K562 (cell line): ENCODE measurements around the gene AIMP2. TPM values are rescaled to one million over a fixed set of nuclear protein-coding genes. Genes with fewer than 3 reads are reported as not detected.
A peak's percentile ranks its signal among the peaks of the same experiment; 100 is the strongest.

Experiments
- ATF1 ChIP-seq, 2 experiments: fragments of 450-650 bp in 1 of 2; IDR thresholded peaks; 2 replicates each; pipeline ENCODE4 v1.6.1; 2016; ENCODE audit warnings: missing compliant biosample characterization in 1 of 2, missing genetic modification characterization in 1 of 2
- BACH1 ChIP-seq: fragments of 200-800 bp; sonication (Bioruptor generic); IDR thresholded peaks from 2 replicates; pipeline ENCODE4 v1.6.1; 2016; ENCODE audit warnings: missing genetic modification characterization, missing compliant biosample characterization
- HNRNPL ChIP-seq: fragments of 200-400 bp; formaldehyde crosslinking; IDR thresholded peaks from 2 replicates; pipeline ENCODE4 v1.6.1; 2017; ENCODE audit warnings: low read depth, mild to moderate bottlenecking, low read length
- LARP7 ChIP-seq: fragments of 450-650 bp; IDR thresholded peaks from 2 replicates; pipeline ENCODE4 v1.6.1; 2016
- NBN ChIP-seq: fragments of 450-650 bp; IDR thresholded peaks from 2 replicates; pipeline ENCODE4 v1.6.1; 2016; ENCODE audit warnings: low read depth, mild to moderate bottlenecking
- PHF20 ChIP-seq: fragments of 450-650 bp; IDR thresholded peaks from 2 replicates; pipeline ENCODE4 v1.6.1; 2018; ENCODE audit not compliant: partially characterized antibody
- PTTG1 ChIP-seq: fragments of 450-650 bp; IDR thresholded peaks from 2 replicates; pipeline ENCODE4 v1.6.1; 2016; ENCODE audit warnings: low read depth, mild to moderate bottlenecking, missing genetic modification characterization, missing compliant biosample characterization
- RAD51 ChIP-seq: fragments of 450-650 bp; IDR thresholded peaks from 2 replicates; pipeline ENCODE4 v1.7.1; 2016; ENCODE audit warnings: low read depth, mild to moderate bottlenecking, borderline replicate concordance
- TSC22D4 ChIP-seq: fragments of 450-650 bp; IDR thresholded peaks from 2 replicates; pipeline ENCODE4 v1.6.1; 2016; ENCODE audit warnings: missing genetic modification characterization, missing biosample characterization, control low read depth
- U2AF2 ChIP-seq: fragments of 200-400 bp; formaldehyde crosslinking; optimal IDR thresholded peaks from 2 replicates; pipeline ENCODE3; 2017; ENCODE audit warnings: low read depth, mild to moderate bottlenecking, low read length
- ZNF133 ChIP-seq: fragments of 250-450 bp; sonication (Bioruptor Pico); IDR thresholded peaks from 2 replicates; pipeline ENCODE4 v1.4.0; 2020; ENCODE audit warnings: mild to moderate bottlenecking
- ZNF408 ChIP-seq: fragments of 250-450 bp; sonication (Bioruptor Pico); IDR thresholded peaks from 2 replicates; pipeline ENCODE4 v1.4.0; 2020; ENCODE audit warnings: low read depth, mild to moderate bottlenecking, moderate library complexity
- ZNF584 ChIP-seq: fragments of 200-800 bp; sonication (Bioruptor generic); IDR thresholded peaks from 2 replicates; pipeline ENCODE4 v1.6.1; 2016; ENCODE audit warnings: low read depth, mild to moderate bottlenecking, missing genetic modification characterization, missing compliant biosample characterization
- ZNF778 ChIP-seq: fragments of 450-650 bp; formaldehyde crosslinking; IDR thresholded peaks from 2 replicates; pipeline ENCODE4 v1.4.0; 2020; ENCODE audit warnings: mild to moderate bottlenecking, moderate library complexity
- ZNF785 ChIP-seq: fragments of 250-450 bp; sonication (Bioruptor Pico); IDR thresholded peaks from 2 replicates; pipeline ENCODE4 v1.4.0; 2020; ENCODE audit warnings: mild to moderate bottlenecking
- polyA plus RNA-seq, 8 experiments: library from polyadenylated mRNA; depleted of rRNA in 4 of 8; stranded (reverse) in 5 of 8; unstranded in 3 of 8; fragments of >200 nt; fragmentation: Nextera tagmentation in 2 of 8; fragmentation: Illumina TruSeq in 1 of 8; extraction: Ambion mirVana in 2 of 8; extraction: Trizol in 1 of 8; gene quantifications; 2 replicates each; pipeline versions ENCODE4 v1.2.1 to v1.2.3, GENCODE V29; 2011 to 2014; ENCODE audit warnings: inconsistent platforms in 1 of 8, missing spikeins in 1 of 8
- total RNA-seq, 7 experiments: library from RNA; depleted of rRNA in 6 of 7; stranded (reverse); fragments of >200 nt in 6 of 7; fragmentation: Illumina TruSeq in 2 of 7; extraction: Trizol in 2 of 7; gene quantifications; 2 replicates each; pipeline versions ENCODE4 v1.2.1 to v1.2.3, GENCODE V29; 2011 to 2021; ENCODE audit warnings: low replicate concordance in 1 of 7
- TF ChIP-seq, protein P1 (sequence below): sonication (generic); formaldehyde crosslinking; IDR thresholded peaks from 2 replicates; pipeline ENCODE4 v1.8.0; 2022; ENCODE audit warnings: mild to moderate bottlenecking, missing genetic modification reagents
- TF ChIP-seq, protein P2 (sequence below): fragments of 200-800 bp; sonication (Bioruptor generic); IDR thresholded peaks from 2 replicates; pipeline ENCODE4 v1.6.1; 2016; ENCODE audit warnings: missing genetic modification characterization, missing compliant biosample characterization
- TF ChIP-seq, protein P3 (sequence below): fragments of 250-450 bp; sonication (Bioruptor Pico); IDR thresholded peaks from 2 replicates; pipeline ENCODE4 v1.8.0; 2021; ENCODE audit warnings: moderate library complexity, mild to moderate bottlenecking, inconsistent platforms
- TF ChIP-seq, protein P4 (sequence below): IDR thresholded peaks from 3 replicates; pipeline ENCODE4 v1.6.1; 2011; ENCODE audit warnings: borderline replicate concordance, mild to moderate bottlenecking, moderate library complexity; ENCODE audit not compliant: insufficient read length; ENCODE audit errors: extremely low read depth

AIMP2 gene
- total and polyA plus RNA-seq, 9 of the 15 experiments (the other 6 are each of a cell fraction or from before 2014, with no cell fraction given): 47.5 to 84.9 (median 63.5) TPM

DNA sequence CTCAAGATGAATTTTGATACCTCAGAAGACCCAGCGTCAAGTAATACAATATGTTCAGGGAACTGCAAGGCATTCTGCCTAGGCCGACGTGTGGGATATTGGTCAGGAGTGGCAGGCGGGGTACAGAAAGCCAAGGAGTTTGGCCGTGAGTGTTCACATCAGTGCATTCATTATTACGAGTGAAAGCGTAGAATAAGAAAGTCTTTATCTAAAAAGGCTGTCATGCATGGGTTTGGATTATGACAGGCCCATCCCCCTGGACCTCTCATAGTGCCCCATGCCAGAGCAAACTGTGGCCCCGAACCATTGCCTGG is 7.5 kb downstream of the AIMP2 start (continued):
- TF ChIP-seq, protein P1, sequence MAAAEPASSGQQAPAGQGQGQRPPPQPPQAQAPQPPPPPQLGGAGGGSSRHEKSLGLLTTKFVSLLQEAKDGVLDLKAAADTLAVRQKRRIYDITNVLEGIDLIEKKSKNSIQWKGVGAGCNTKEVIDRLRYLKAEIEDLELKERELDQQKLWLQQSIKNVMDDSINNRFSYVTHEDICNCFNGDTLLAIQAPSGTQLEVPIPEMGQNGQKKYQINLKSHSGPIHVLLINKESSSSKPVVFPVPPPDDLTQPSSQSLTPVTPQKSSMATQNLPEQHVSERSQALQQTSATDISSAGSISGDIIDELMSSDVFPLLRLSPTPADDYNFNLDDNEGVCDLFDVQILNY (CRISPR knock-in tag): no peak
- TF ChIP-seq ZNF133 (CRISPR knock-in tag) (no peak), LARP7 (no peak), ZNF584 (CRISPR knock-in tag) (0 out of 2 replicates have a peak, but pooled peaks have one; percentile 20), ZNF408 (CRISPR knock-in tag) (no peak), TSC22D4 (tag) (no peak), ZNF785 (CRISPR knock-in tag) (no peak), U2AF2 (no peak), RAD51 (no peak), BACH1 (tag) (0 out of 2 replicates have a peak, but pooled peaks have one; percentile 29), ZNF778 (CRISPR knock-in tag) (no peak), HNRNPL (no peak), PHF20 (no peak), NBN (no peak), PTTG1 (tag) (peak; percentile 37), ATF1 (CRISPR knock-in tag; IDR thresholded peaks at IDR 0.05) (no peak), ATF1 (tag; IDR thresholded peaks at IDR 0.05) (0 out of 2 replicates have a peak, but pooled peaks have one; percentile 23)
- TF ChIP-seq, protein P2, sequence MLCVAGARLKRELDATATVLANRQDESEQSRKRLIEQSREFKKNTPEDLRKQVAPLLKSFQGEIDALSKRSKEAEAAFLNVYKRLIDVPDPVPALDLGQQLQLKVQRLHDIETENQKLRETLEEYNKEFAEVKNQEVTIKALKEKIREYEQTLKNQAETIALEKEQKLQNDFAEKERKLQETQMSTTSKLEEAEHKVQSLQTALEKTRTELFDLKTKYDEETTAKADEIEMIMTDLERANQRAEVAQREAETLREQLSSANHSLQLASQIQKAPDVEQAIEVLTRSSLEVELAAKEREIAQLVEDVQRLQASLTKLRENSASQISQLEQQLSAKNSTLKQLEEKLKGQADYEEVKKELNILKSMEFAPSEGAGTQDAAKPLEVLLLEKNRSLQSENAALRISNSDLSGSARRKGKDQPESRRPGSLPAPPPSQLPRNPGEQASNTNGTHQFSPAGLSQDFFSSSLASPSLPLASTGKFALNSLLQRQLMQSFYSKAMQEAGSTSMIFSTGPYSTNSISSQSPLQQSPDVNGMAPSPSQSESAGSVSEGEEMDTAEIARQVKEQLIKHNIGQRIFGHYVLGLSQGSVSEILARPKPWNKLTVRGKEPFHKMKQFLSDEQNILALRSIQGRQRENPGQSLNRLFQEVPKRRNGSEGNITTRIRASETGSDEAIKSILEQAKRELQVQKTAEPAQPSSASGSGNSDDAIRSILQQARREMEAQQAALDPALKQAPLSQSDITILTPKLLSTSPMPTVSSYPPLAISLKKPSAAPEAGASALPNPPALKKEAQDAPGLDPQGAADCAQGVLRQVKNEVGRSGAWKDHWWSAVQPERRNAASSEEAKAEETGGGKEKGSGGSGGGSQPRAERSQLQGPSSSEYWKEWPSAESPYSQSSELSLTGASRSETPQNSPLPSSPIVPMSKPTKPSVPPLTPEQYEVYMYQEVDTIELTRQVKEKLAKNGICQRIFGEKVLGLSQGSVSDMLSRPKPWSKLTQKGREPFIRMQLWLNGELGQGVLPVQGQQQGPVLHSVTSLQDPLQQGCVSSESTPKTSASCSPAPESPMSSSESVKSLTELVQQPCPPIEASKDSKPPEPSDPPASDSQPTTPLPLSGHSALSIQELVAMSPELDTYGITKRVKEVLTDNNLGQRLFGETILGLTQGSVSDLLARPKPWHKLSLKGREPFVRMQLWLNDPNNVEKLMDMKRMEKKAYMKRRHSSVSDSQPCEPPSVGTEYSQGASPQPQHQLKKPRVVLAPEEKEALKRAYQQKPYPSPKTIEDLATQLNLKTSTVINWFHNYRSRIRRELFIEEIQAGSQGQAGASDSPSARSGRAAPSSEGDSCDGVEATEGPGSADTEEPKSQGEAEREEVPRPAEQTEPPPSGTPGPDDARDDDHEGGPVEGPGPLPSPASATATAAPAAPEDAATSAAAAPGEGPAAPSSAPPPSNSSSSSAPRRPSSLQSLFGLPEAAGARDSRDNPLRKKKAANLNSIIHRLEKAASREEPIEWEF (CRISPR knock-in tag): no peak
- TF ChIP-seq, protein P3, sequence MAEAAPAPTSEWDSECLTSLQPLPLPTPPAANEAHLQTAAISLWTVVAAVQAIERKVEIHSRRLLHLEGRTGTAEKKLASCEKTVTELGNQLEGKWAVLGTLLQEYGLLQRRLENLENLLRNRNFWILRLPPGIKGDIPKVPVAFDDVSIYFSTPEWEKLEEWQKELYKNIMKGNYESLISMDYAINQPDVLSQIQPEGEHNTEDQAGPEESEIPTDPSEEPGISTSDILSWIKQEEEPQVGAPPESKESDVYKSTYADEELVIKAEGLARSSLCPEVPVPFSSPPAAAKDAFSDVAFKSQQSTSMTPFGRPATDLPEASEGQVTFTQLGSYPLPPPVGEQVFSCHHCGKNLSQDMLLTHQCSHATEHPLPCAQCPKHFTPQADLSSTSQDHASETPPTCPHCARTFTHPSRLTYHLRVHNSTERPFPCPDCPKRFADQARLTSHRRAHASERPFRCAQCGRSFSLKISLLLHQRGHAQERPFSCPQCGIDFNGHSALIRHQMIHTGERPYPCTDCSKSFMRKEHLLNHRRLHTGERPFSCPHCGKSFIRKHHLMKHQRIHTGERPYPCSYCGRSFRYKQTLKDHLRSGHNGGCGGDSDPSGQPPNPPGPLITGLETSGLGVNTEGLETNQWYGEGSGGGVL (CRISPR knock-in tag): peak; percentile 54; the same call in 1 of the 2 replicates
- TF ChIP-seq, protein P4, sequence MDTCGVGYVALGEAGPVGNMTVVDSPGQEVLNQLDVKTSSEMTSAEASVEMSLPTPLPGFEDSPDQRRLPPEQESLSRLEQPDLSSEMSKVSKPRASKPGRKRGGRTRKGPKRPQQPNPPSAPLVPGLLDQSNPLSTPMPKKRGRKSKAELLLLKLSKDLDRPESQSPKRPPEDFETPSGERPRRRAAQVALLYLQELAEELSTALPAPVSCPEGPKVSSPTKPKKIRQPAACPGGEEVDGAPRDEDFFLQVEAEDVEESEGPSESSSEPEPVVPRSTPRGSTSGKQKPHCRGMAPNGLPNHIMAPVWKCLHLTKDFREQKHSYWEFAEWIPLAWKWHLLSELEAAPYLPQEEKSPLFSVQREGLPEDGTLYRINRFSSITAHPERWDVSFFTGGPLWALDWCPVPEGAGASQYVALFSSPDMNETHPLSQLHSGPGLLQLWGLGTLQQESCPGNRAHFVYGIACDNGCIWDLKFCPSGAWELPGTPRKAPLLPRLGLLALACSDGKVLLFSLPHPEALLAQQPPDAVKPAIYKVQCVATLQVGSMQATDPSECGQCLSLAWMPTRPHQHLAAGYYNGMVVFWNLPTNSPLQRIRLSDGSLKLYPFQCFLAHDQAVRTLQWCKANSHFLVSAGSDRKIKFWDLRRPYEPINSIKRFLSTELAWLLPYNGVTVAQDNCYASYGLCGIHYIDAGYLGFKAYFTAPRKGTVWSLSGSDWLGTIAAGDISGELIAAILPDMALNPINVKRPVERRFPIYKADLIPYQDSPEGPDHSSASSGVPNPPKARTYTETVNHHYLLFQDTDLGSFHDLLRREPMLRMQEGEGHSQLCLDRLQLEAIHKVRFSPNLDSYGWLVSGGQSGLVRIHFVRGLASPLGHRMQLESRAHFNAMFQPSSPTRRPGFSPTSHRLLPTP: no peak
